HG02798 (cell line): ENCODE results near the gene ABCC3.
"Not testable (repeated sequence)": the region's sequence is repeated elsewhere in the genome, so short reads cannot be mapped to it uniquely, and the experiment has no call there.

ENCODE experiments used
- ATAC-seq: cut with Tn5 transposase; IDR thresholded peaks from one replicate; pipeline ENCODE4 v1.9.1; 2021; ENCODE audit warnings: mild to moderate bottlenecking; ENCODE audit not compliant: unreplicated experiment, poor library complexity

Gene ABCC3

GRCh38 chr17:50724622-50725021, 89.9 kb downstream of the ABCC3 start:
- not testable (repeated sequence) for ATAC-seq

GRCh38 chr17:50725769-50726655, 91.3 kb downstream of the ABCC3 start:
- no peak for ATAC-seq

DNA sequence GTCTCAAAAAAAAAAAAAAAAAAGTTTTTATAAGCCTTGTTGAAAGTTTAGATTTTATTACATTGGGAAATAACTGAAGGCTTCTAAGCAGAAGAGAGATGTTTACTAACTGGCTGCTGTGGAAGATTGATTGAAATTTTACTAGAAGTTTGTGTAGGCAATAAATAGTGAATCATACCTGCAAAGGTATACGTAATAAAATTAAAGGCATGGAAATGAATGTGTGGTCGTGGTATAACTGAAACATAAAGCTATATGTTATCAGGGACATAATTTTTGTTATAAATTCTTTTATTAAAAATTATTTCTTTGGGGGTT, 93.4 kb downstream of the ABCC3 start:
- no peak for ATAC-seq

DNA sequence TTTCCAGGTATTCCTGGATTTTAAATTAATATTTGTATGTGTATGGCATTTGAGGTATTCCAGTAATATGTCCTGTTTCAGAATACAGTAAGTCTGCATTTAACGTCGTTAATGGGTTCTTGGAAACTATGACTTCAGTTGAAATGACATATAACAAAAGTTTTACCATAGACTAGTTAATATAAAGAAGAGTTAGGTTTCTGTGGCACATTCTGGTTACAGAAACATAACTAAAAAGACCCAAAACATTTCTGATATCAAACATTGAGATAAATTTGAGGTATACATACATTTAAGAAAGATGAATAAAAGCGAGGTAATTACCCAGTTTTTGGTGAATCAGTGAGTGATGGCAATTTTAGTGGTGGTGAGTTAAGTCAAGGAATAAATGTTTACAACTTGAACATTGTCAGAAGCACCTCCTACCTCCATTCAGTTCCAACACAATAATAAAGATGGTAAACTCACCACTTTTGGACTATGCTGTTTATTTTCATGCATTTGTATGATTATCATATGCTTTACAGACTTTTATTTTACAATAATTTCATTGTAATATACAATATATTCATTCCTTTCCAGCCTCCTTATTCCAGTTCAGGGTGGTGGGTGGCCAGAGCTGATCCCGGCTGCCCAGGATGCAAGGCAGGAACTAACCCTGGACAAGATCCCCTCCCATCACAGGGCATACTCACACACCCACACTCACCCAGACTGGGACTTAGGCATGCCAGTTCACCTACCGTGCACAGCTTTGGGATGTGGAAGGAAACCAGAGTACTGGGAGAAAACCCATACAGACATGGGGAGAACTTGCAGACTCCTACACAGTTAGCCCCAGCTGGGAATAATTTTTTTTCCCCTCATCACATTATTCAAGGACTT, 94.4 kb downstream of the ABCC3 start:
- no peak for ATAC-seq

GRCh38 chr17:50731575-50732460, 97.1 kb downstream of the ABCC3 start:
- ATAC-seq, result no peak

DNA sequence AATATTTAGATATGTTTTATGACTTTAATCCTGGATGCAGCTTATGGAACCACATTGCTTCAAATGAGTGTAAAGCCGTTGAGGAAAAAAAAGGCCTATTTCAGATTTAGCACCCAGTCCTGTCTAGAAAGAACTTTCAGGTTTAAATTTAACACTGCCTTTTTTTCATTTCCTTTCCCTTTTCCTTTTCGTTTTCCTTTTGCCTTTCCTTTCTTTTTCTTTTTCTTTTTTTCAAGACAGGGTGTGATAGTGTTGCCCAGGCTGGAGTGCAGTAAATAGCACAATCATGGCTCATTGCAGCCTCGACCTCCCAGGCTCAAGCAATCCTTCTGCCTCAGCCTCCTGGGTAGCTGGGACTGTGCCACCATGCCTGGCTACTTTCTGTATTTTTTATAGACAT, 100.6 kb downstream of the ABCC3 start:
- ATAC-seq, result no peak

DNA sequence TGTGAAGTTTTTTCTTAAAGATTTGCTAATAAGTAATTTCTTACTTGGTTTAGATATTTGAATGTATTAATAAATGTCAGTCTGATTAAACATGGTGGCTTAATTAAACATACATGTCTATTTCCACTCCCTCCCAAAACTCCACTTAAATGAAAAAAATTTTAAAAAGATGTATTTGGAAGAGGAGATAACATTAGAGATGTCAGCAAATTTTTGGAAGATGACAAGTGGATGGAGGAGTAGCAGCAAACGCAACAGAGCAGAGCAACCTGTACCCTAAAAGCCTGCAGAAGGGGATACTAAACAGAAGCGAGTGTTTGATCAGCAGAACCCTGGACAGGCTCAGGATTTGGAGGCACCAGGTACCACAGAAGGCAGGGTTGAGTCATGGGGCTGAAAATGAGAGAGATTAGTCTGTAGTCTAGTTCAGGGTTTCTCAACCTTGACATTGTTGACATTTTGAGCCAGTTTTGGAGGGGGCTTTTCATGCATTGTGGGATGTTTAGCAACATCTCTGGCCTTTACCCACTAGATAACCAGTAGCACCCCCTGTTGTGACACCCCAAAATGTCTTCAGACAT, 102.5 kb downstream of the ABCC3 start:
- no peak for ATAC-seq

- ATAC-seq, result no peak
These were observed 104.4 kb downstream of the ABCC3 start for GRCh38 chr17:50739098-50739497.
